GM12875 (cell line): ENCODE measurements around the gene HEXIM2.

Experiments
- H3K4me3 ChIP-seq: one replicate; pipeline ENCODE4 v1.5.1; 2011; ENCODE audit warnings: low read depth, low read length, control low read depth
- TF ChIP-seq, protein P1 (sequence below): IDR thresholded peaks from 2 replicates; pipeline ENCODE4 v1.5.1; 2011; ENCODE audit warnings: low read depth, mild to moderate bottlenecking, control low read depth, inconsistent platforms, low read length, moderate library complexity, borderline replicate concordance; ENCODE audit not compliant: insufficient read depth

The HEXIM2 gene

DNA sequence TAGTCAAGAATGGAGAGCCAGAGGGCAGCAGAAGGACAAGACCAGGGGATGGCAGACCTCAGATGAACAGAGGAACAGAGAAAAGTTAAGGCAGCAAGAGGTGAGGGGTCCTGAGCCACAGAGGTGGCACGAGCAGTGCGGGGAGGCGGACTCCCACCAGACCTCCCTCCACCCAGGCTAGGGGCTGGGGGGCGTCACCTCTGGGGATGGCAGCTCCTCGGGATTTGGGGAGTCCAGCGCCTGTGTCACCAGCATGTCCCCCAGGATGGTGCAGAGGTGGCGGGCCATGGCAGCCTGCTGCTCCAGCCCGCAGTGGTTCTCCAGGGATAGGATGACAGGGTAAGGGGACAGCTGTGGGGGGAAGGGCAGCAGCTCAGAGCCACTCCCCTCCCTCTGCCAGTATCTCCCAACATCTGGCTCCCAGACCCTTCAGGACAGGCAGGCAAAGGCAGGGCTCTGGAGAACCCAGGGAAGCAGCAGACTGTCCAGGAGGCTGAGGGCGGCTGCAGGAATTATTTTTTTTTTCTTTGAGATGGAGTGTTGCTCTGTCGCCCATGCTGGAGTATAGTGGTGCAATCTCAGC lies 45.1 kb upstream of the HEXIM2 start:
- no peak overlapping the region for H3K4me3 ChIP-seq
- TF ChIP-seq, protein P1, sequence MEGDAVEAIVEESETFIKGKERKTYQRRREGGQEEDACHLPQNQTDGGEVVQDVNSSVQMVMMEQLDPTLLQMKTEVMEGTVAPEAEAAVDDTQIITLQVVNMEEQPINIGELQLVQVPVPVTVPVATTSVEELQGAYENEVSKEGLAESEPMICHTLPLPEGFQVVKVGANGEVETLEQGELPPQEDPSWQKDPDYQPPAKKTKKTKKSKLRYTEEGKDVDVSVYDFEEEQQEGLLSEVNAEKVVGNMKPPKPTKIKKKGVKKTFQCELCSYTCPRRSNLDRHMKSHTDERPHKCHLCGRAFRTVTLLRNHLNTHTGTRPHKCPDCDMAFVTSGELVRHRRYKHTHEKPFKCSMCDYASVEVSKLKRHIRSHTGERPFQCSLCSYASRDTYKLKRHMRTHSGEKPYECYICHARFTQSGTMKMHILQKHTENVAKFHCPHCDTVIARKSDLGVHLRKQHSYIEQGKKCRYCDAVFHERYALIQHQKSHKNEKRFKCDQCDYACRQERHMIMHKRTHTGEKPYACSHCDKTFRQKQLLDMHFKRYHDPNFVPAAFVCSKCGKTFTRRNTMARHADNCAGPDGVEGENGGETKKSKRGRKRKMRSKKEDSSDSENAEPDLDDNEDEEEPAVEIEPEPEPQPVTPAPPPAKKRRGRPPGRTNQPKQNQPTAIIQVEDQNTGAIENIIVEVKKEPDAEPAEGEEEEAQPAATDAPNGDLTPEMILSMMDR: no peak

DNA sequence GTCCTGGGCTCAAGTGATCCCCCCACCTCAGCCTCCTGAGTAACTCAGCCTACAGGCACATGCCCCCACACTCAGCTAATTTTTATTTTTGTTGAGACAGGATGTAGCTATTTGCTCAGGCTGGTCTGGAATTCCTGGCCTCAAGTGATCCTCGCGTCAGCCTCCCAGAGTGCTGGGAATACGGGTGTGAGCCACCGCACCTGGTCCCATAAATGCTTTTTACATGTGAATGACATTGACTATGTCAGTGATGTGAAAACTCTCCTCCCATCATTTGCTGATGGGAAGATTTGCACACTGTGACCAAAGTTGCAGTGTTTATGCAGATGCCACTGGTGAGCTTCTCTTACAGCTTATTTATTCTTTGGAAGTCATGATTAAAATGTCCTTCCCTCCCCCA lies 44.3 kb upstream of the HEXIM2 start:
- TF ChIP-seq, protein P1: no peak

DNA sequence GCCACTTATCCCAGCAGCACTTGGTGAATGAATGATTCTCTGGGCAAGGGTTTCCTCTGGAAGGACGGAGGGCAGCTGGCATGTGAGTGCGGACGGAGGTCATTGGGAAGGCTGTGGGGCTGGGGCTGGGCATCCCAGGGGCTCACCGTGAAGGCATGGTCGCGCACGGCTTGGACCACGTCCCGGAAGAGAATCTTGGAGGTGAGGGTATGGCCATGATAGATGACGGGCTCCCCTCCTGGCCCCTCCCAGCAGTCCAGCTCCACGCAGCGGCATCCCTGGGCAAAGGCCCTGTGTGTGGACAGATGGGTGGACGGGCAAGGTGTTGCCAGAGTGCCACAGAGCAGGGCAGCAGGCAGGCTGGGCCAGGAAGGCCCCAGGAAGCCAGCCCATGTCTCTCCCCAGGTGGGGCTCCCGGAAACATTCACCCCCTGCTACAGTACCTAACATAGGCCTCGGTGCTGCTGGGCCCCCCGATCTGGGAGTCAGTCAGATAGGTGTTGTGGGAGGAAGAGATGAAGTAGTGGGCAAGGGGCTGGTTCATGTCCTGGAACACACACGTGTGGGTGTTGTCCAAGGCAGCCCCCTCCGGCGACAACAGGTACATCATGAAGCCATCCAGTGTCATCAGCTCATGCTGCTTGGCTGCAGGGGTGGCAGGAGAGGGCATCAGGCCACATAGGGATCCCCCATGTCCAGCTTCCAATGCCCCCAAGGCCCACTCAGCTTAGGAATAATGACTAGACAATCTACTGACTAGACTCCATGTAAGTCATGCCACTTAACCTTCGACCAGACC lies 43.6 kb upstream of the HEXIM2 start:
- TF ChIP-seq, protein P1: no peak
- H3K4me3 ChIP-seq: no peak overlapping the region

More for the DNA sequence above, 44.3 kb upstream of the HEXIM2 start:
- H3K4me3 ChIP-seq: no peak overlapping the region

DNA sequence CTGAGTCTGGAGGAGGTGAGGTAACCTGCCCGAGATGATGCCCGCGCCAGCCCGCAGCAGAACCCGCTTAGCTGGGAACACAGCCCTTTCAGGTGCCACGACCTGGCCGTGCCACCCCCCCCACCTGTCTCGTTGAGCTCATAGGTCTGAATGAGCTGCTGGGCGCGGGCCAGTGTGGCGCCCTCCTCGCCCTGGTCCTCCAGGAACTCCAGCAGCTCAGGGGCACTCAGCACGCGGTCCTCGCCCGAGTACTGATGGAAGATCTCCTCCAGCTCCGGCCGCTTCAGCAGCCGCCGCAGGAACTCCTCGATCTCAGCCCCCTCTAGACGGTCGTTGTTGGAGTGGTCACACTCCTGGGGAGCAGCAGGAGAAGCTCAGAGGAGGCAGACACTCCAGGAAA lies 43.0 kb upstream of the HEXIM2 start:
- TF ChIP-seq, protein P1: no peak
- H3K4me3 ChIP-seq: no peak overlapping the region

DNA sequence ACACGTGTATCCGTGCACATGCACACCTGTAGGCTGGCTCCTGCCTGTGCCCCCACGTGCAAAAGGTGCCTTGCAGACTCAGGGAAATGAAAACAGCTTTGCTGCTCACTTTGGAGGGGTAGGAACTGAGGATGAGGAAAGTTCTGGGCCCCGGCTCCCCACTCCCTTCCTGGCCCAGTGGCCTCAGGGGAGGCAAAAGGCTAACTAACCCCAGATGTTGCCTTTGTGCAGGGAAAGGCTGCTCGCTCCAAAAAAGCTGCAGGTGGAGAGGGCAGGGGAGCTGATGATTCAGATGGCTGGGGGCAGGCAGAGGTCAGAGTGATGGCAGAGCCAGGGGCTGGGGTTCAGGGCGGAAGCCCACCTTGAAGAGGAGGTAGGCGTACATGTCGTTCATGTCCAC lies 41.7 kb upstream of the HEXIM2 start:
- TF ChIP-seq, protein P1: no peak

DNA sequence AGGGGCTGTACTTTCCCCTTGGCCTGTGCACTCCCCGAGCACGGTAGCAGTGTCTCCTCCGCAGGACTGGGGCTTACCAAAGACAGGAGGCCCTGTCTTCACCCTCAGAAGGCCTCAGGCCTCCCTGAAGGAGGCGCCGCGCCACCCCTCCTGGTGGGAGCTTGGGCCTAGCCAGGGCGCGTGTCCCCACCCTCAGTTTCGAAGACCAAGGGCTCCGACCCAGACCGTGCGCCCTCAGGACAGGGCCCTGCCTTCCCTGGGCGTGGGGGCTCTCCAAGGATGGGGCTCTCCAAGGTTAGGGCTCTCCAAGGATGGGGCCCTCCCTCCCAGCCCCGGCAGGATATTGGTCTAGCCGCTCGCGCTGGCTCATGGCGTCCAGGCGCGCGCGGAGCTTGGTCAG lies 41.1 kb upstream of the HEXIM2 start:
- no peak overlapping the region for H3K4me3 ChIP-seq
- TF ChIP-seq, protein P1: no peak

More for the DNA sequence above, 41.7 kb upstream of the HEXIM2 start:
- no peak overlapping the region for H3K4me3 ChIP-seq

DNA sequence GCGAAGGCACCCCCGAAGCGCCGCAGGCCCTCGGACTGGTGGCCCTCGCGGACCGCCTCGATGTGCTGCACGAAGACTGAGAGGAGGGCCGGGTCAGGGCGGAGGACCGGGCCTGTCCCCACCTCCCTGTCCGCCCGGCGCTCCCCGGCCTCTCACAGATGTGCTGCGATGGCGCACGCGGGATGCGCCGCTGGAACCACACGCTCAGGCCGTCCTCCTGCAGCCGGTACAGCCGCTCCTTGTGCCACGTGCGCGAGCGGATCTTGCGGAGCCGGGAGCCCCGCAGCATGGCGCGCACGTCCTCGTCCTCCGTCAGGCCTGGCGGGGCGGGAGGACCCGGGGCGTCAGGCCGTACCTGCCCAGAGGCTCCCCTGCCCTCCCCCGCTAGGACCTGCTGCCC lies 40.6 kb upstream of the HEXIM2 start:
- H3K4me3 ChIP-seq: no peak overlapping the region
- TF ChIP-seq, protein P1: no peak
